Small intestine (tissue), 16 donors: ENCODE data around the gene MPDU1. TPM values are rescaled to one million over a fixed set of nuclear protein-coding genes. Genes with fewer than 3 reads are reported as not detected.

Experiments used
- DNase-seq, 2 donors: peaks; one replicate each; pipeline versions ENCODE4 v3.0.0 to v3.0.0-alpha.2; 2013
- FAIRE-seq: peaks from 2 replicates; lab custom pipeline; 2012; peaks lifted over from hg19 to GRCh38; lab: Jason Lieb, UNC
- H3K27ac ChIP-seq, 3 donors: one replicate each; pipeline ENCODE4 v1.5.1; 2013; ENCODE audit warnings: low read length in 2 of 3, mild to moderate bottlenecking in 2 of 3, control low read depth in 1 of 3, inconsistent platforms in 1 of 3, low read depth in 1 of 3, moderate library complexity in 1 of 3
- H3K27me3 ChIP-seq, 3 donors: one replicate each; pipeline ENCODE4 v1.6.1; 2013; ENCODE audit warnings: low read length in 3 of 3, inconsistent platforms in 1 of 3; ENCODE audit not compliant: control insufficient read depth in 3 of 3, insufficient read depth in 3 of 3
- H3K36me3 ChIP-seq, 3 donors: one replicate each; pipeline ENCODE4 v1.6.1; 2013; ENCODE audit warnings: low read length in 3 of 3, inconsistent platforms in 1 of 3, low read depth in 1 of 3, mild to moderate bottlenecking in 1 of 3, moderate library complexity in 1 of 3; ENCODE audit not compliant: control insufficient read depth in 3 of 3, insufficient read depth in 2 of 3
- H3K4me1 ChIP-seq, 3 donors: one replicate each; pipeline ENCODE4 v1.6.1; 2013; ENCODE audit warnings: low read length in 2 of 3, inconsistent platforms in 1 of 3, low read depth in 1 of 3, mild to moderate bottlenecking in 1 of 3, moderate library complexity in 1 of 3; ENCODE audit not compliant: control insufficient read depth in 3 of 3, insufficient read depth in 2 of 3
- H3K4me3 ChIP-seq, 3 donors: one replicate each; pipeline ENCODE4 v1.5.1; 2013; ENCODE audit warnings: low read length in 3 of 3, control low read depth in 1 of 3, inconsistent platforms in 1 of 3, low read depth in 1 of 3, mild to moderate bottlenecking in 1 of 3, moderate library complexity in 1 of 3
- H3K9me3 ChIP-seq, 2 donors: one replicate each; pipeline ENCODE4 v1.6.1; 2013; ENCODE audit warnings: low read depth in 1 of 2, low read length in 1 of 2; ENCODE audit not compliant: control insufficient read depth in 2 of 2, insufficient read depth in 1 of 2
- WGBS, 3 donors: extraction: QIAGEN DNeasy Blood & Tissue Kit; methylation state at CpG; one replicate each; pipeline ENCODE4 v1.1.7; 2013; 5-methylcytosine and 5-hydroxymethylcytosine counted together
- long read RNA-seq, 10 donors: transcript quantifications; one replicate each; lab custom pipeline, GENCODE V29; 2026
- polyA plus RNA-seq, 4 donors: library from polyadenylated mRNA; stranded (reverse) in 3 of 4; unstranded in 1 of 4; fragments of 200-250 nt in 3 of 4; fragments of 120-200 nt in 1 of 4; gene quantifications; one replicate each; pipeline versions ENCODE4 v1.2.1 to v1.2.3, GENCODE V29; 2013
- donor health status: healthy with polysubstance abuse.
- donor health status: control.
- donor health status: control.
- donor health status: Bipolar disorder and iron deficiency.
- donor health status: healthy.

MPDU1 gene
- polyA plus RNA-seq, result 100 to 1,000 TPM in 2 of 4 donors, 10 to 100 TPM in 2; 69.7 to 126 (median 96.4) TPM
- long read RNA-seq, donor 1, result 0 reads
- long read RNA-seq, donor 2, transcript MPDU1-201 (7 exons, 1,601 nt), result major isoform, 29 of 50 reads
- long read RNA-seq, donor 2, partial matches to known transcripts, result 14 of 50 reads
- long read RNA-seq, donor 2, other reads (novel, unspliced or antisense), result 0 of 50 reads
- long read RNA-seq, donor 3, transcript MPDU1-201 (7 exons, 1,601 nt), result major isoform, 16 of 48 reads
- long read RNA-seq, donor 3, partial matches to known transcripts, result 21 of 48 reads
- long read RNA-seq, donor 3, other reads (novel, unspliced or antisense), result 0 of 48 reads
- long read RNA-seq, donor 4, partial matches to known transcripts, result 0 of 2 reads
- long read RNA-seq, donor 4, other reads (novel, unspliced or antisense), result 0 of 2 reads
- long read RNA-seq, donor 5, transcript MPDU1-201 (7 exons, 1,601 nt), result major isoform, 5 of 24 reads
- long read RNA-seq, donor 5, partial matches to known transcripts, result 15 of 24 reads
- long read RNA-seq, donor 5, other reads (novel, unspliced or antisense), result 0 of 24 reads
- long read RNA-seq, donor 6, transcript MPDU1-201 (7 exons, 1,601 nt), result major isoform, 32 of 37 reads
- long read RNA-seq, donor 6, partial matches to known transcripts, result 0 of 37 reads
- long read RNA-seq, donor 6, other reads (novel, unspliced or antisense), result 0 of 37 reads
- long read RNA-seq, donor 7, transcript MPDU1-201 (7 exons, 1,601 nt), result major isoform, 20 of 28 reads
- long read RNA-seq, donor 7, transcript MPDU1-208 (2 exons, 1,195 nt), result minor isoform, 6 of 28 reads
- long read RNA-seq, donor 7, partial matches to known transcripts, result 0 of 28 reads
- long read RNA-seq, donor 7, other reads (novel, unspliced or antisense), result 0 of 28 reads
- long read RNA-seq, donor 8, partial matches to known transcripts, result 0 of 4 reads
- long read RNA-seq, donor 8, other reads (novel, unspliced or antisense), result 0 of 4 reads
- long read RNA-seq, donor 9, transcript MPDU1-201 (7 exons, 1,601 nt), result major isoform, 6 of 7 reads
- long read RNA-seq, donor 9, partial matches to known transcripts, result 0 of 7 reads
- long read RNA-seq, donor 9, other reads (novel, unspliced or antisense), result 0 of 7 reads
- long read RNA-seq, donor 10, transcript MPDU1-201 (7 exons, 1,601 nt), result major isoform, 28 of 38 reads
- long read RNA-seq, donor 10, partial matches to known transcripts, result 0 of 38 reads
- long read RNA-seq, donor 10, other reads (novel, unspliced or antisense), result 0 of 38 reads

- Histone ChIP-seq H3K36me3 (peaks cover 0 to 77% (median 7%) of the 10 kb centered on the region in 3 donors), H3K9me3 (peaks cover 0 to 6% of the 10 kb centered on the region in 2 donors), H3K4me3 (peak within 1 kb of the TSS; percentile 37 to 78 (median 53)), H3K27me3 (no peaks in the 10 kb centered on the region), H3K4me1 (peaks cover 3 to 51% (median 11%) of the 10 kb centered on the region in 3 donors), H3K27ac (peak within 1 kb of the TSS; percentile 83 to 98 (median 89))
- peak; percentile 95 to 99 for DNase-seq
- WGBS, 3 donors, result 15 to 20% (median 16%) methylated on average over 69 of the region's 69 CpGs
- FAIRE-seq, result no peak
Observed at GRCh38 chr17:7583253-7584109, at the start of gene MPDU1. MPDU1 (plus strand) TSS chr17:7583852; CDS start chr17:7583863, 11 bp downstream.

DNA sequence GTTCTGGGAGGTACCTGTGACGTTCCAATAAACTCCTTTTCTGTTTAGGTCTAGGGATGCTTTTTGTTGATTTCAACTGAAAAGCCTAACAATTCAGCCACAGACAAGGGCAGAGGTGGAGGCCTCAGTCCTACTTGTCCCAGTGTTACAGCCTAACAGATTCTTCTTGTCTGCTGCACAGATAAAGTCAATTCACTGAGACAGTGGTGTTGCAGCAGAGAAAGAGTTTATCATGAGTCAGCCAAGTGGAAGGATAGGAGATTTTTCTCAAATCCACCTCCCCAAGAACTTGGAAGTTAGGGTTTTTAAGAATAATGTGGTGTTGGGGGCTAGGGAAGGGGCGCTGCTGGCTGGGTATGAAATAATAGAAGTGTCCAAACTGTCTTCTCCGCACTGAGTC is 45.6 kb upstream of the MPDU1 start:
- H3K36me3 ChIP-seq, result no peaks in the 10 kb centered on the region
- H3K4me3 ChIP-seq, result no peak overlapping the region
- H3K27ac ChIP-seq, result no peak overlapping the region
- WGBS, 3 donors, result 74 to 93% (median 85%) methylated on average over 3 of the region's 3 CpGs
- DNase-seq (no peak), FAIRE-seq (no peak)
- H3K27me3 ChIP-seq, result no peaks in the 10 kb centered on the region
- peaks cover 0 to 7% (median 0%) of the 10 kb centered on the region in 3 donors for H3K4me1 ChIP-seq
- peaks cover 0 to 22% of the 10 kb centered on the region in 2 donors for H3K9me3 ChIP-seq

DNA sequence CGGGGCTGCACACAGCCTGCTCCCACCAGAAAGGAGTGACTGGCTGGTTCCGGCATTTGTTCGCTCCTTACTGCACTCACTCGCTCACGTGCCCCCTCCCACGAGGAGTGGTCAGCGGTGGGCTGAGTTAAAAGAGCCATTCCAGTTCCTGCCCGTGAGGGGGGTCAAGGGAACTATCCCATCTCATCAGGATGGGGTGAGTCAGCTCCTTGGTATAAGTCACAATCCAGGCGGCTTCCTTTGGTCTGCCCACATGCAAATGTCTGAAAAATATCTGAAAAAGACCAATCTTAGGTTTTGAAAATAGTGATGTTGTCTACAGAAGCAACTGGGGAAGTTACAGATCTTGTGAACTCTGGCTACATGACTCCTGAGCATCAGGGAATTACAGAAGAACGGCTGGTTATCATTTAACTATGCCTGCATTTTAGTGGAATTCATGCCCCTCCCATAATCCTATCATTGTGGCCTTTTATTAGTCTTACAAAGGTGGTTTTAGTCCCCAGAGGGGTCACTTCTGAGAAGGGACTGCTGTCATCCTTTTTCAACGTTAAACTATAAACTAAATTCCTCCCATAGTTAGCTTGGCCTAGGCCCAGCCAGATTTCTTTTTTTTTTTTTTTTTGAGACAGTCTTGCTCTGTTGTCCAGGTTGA is 44.6 kb upstream of the MPDU1 start:
- FAIRE-seq (no peak), DNase-seq (peak in 1 of 2 donors; percentile 35)
- Histone ChIP-seq H3K9me3 (peaks cover 0 to 19% of the 10 kb centered on the region in 2 donors), H3K27ac (peak overlapping the region in 1 of 3 donors; percentile 3), H3K36me3 (no peaks in the 10 kb centered on the region), H3K4me3 (no peak overlapping the region), H3K27me3 (no peaks in the 10 kb centered on the region), H3K4me1 (peaks cover 0 to 7% (median 0%) of the 10 kb centered on the region in 3 donors)
- WGBS, 3 donors, result 71 to 81% (median 78%) methylated on average over 11 of the region's 11 CpGs

DNA sequence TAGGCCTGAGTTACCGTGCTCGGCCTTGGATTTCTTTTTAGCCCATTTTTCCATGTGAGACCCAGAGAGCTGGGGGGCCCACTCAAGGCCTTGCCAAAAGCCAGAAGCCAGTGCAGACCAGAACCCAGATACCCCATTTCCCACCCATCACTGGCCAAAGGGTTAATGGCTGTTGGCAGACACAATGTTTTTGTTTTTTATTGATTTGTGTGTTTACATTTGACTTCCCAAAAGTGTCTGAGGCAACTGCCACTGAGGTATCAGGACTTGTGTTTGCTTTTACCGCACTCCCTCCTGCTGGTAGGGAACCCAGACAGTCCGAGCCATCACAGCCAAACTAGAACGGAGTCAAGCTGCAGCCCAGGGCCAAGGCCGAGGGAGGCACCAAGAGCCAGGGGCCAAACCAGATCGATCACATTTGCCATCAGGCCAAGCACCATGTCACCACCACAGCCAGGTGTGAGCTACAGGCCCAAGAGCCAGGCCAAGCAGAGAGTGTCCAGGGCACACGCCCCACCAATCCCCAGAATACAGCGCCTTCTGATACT is 42.5 kb upstream of the MPDU1 start:
- no peaks in the 10 kb centered on the region for H3K36me3 ChIP-seq
- H3K27me3 ChIP-seq, result no peaks in the 10 kb centered on the region
- H3K27ac ChIP-seq, result no peak overlapping the region
- FAIRE-seq (no peak), DNase-seq (no peak)
- H3K9me3 ChIP-seq, result peaks cover 0 to 19% of the 10 kb centered on the region in 2 donors
- peaks cover 0 to 7% (median 0%) of the 10 kb centered on the region in 3 donors for H3K4me1 ChIP-seq
- 91 to 94% (median 93%) methylated on average over 9 of the region's 9 CpGs for WGBS, 3 donors
- H3K4me3 ChIP-seq, result no peak overlapping the region

DNA sequence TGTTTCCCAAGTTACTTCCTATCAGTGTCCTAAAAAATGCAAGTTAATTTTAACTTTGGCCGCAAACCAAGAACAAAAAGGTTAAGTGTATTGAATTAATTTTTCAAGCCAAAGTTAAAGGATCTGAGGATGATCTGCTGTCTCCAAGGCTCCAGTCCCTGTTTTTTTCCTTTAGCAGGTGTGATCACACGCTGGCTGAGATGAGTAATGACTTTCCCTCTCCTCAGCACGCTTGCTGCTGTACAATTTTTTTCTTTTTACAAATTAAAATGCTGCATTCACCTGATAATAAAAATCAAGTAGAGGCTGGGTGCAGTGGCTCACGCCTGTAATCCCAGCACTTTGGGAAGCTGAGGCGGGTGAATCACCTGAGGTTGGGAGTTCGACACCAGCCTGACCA is 38.7 kb upstream of the MPDU1 start:
- Histone ChIP-seq H3K4me1 (peaks cover 0 to 14% (median 0%) of the 10 kb centered on the region in 3 donors), H3K4me3 (no peak overlapping the region), H3K27ac (no peak overlapping the region), H3K9me3 (no peaks in the 10 kb centered on the region), H3K36me3 (no peaks in the 10 kb centered on the region), H3K27me3 (no peaks in the 10 kb centered on the region)
- DNase-seq (no peak), FAIRE-seq (no peak)
- 68 to 75% (median 70%) methylated on average over 6 of the region's 6 CpGs for WGBS, 3 donors

DNA sequence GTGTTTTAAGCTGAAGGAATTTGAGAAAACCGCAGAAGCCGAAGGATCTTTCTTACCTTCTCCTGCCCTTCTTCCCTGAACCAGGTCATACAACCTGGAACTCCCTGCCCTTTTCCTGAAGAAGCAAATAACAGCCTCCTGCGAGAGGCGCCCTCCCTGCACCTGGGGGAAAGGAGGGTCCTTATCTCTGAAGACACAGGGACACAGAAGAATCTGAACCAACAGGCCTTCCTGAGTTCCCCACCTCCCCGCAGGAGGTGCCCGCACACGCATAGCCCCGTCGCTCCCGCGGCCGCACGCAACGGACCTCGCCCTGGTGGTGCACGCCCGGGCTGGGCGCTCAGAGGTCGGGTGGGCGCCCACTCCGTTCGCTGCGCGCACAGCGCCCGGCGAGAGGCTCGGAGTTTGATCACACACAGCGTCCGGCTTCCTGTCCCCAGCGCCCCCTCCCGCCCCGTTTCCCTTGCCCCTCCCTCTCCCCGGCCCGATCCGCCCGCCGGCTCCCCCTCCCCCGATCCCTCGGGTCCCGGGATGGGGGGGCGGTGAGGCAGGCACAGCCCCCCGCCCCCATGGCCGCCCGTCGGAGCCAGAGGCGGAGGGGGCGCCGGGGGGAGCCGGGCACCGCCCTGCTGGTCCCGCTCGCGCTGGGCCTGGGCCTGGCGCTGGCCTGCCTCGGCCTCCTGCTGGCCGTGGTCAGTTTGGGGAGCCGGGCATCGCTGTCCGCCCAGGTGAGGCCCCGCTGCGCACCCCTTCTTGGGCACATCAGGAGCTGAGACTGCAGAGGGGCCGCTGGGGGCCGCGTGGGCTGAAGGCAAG is 34.9 kb upstream of the MPDU1 start, which contains the start of gene TNFSF12:
Gene TNFSF12, plus strand, starts transcription at position 474 of the 816 bp plus-strand sequence. Its CDS starts 96 bp downstream, at position 570.
- no peaks in the 10 kb centered on the region for H3K27me3 ChIP-seq
- 2 to 3% (median 2%) methylated on average over 45 to 65 of the region's 65 CpGs for WGBS, 3 donors
- H3K4me3 ChIP-seq, result peak within 1 kb of the TSS; percentile 44 to 76 (median 70)
- peak within 1 kb of the TSS; percentile 71 to 90 (median 89) for H3K27ac ChIP-seq
- FAIRE-seq (no peak), DNase-seq (peak; percentile 50 to 80)
- H3K4me1 ChIP-seq, result peaks cover 2 to 48% (median 2%) of the 10 kb centered on the region in 3 donors
- no peaks in the 10 kb centered on the region for H3K9me3 ChIP-seq
- H3K36me3 ChIP-seq, result peaks cover 0 to 12% (median 0%) of the 10 kb centered on the region in 3 donors
